H9 (cell line): Measurements from ENCODE around the gene CHD6. TPM values are rescaled to one million over a fixed set of nuclear protein-coding genes. Genes with fewer than 3 reads are reported as not detected.

ENCODE experiments used
- DNase-seq: peaks from one replicate; pipeline ENCODE4 v3.0.0-alpha.2; 2017
- H2AFZ ChIP-seq: one replicate; pipeline ENCODE4 v1.6.1; 2013; ENCODE audit warnings: mild to moderate bottlenecking, low read length, control low read depth, moderate library complexity
- H2AK5ac ChIP-seq: 2 replicates; pipeline ENCODE4 v1.6.1; 2013; ENCODE audit warnings: low read length, control low read depth, mixed read lengths; ENCODE audit not compliant: insufficient read length
- H2BK120ac ChIP-seq: one replicate; pipeline ENCODE4 v1.6.1; 2013; ENCODE audit warnings: low read depth, mild to moderate bottlenecking, low read length, control low read depth, inconsistent platforms; ENCODE audit not compliant: poor library complexity, severe bottlenecking
- H2BK12ac ChIP-seq: 2 replicates; pipeline ENCODE4 v1.6.1; 2013; ENCODE audit warnings: low read length, control low read depth, mixed read lengths, low read depth; ENCODE audit not compliant: insufficient read length
- H2BK15ac ChIP-seq: 2 replicates; pipeline ENCODE4 v1.6.1; 2013; ENCODE audit warnings: low read depth, low read length, control low read depth
- H2BK20ac ChIP-seq: one replicate; pipeline ENCODE4 v1.6.1; 2013; ENCODE audit warnings: low read depth, mild to moderate bottlenecking, low read length, control low read depth, inconsistent platforms; ENCODE audit not compliant: poor library complexity, severe bottlenecking
- H2BK5ac ChIP-seq: 2 replicates; pipeline ENCODE4 v1.6.1; 2013; ENCODE audit warnings: low read length, control low read depth, mixed read lengths; ENCODE audit not compliant: insufficient read length
- H3K14ac ChIP-seq: 2 replicates; pipeline ENCODE4 v1.6.1; 2013; ENCODE audit warnings: low read length, control low read depth; ENCODE audit not compliant: insufficient read depth
- H3K18ac ChIP-seq: 2 replicates; pipeline ENCODE4 v1.6.1; 2013; ENCODE audit warnings: low read depth, mild to moderate bottlenecking, mixed read lengths, low read length, control low read depth; ENCODE audit not compliant: insufficient read length
- H3K23ac ChIP-seq: 2 replicates; pipeline ENCODE4 v1.6.1; 2013; ENCODE audit warnings: low read length, control low read depth, mixed read lengths, low read depth; ENCODE audit not compliant: insufficient read length
- H3K23me2 ChIP-seq: 2 replicates; pipeline ENCODE4 v1.6.1; 2013; ENCODE audit warnings: low read depth, mild to moderate bottlenecking, mixed read lengths, low read length, control low read depth; ENCODE audit not compliant: insufficient read length, poor library complexity, severe bottlenecking
- H3K27ac ChIP-seq: 2 replicates; pipeline ENCODE4 v1.5.1; 2013; ENCODE audit warnings: low read length, control low read depth, mixed read lengths, low read depth; ENCODE audit not compliant: insufficient read length
- H3K27me3 ChIP-seq: 2 replicates; pipeline ENCODE4 v1.6.1; 2013; ENCODE audit warnings: low read length, control low read depth, inconsistent platforms; ENCODE audit not compliant: insufficient read depth
- H3K4ac ChIP-seq: 2 replicates; pipeline ENCODE4 v1.6.1; 2013; ENCODE audit warnings: low read depth, mild to moderate bottlenecking, control low read depth, inconsistent platforms, low read length, moderate library complexity
- H3K4me1 ChIP-seq: 2 replicates; pipeline ENCODE4 v1.6.1; 2013; ENCODE audit warnings: low read length, control low read depth, inconsistent platforms; ENCODE audit not compliant: insufficient read depth
- H3K4me2 ChIP-seq: 2 replicates; pipeline ENCODE4 v1.6.1; 2013; ENCODE audit warnings: low read length, control low read depth, mixed read lengths; ENCODE audit not compliant: insufficient read length, insufficient read depth
- H3K56ac ChIP-seq: 2 replicates; pipeline ENCODE4 v1.6.1; 2013; ENCODE audit warnings: low read depth, mild to moderate bottlenecking, mixed read lengths, low read length, control low read depth; ENCODE audit not compliant: insufficient read length
- H3K79me1 ChIP-seq: 2 replicates; pipeline ENCODE4 v1.6.1; 2013; ENCODE audit warnings: low read depth, mild to moderate bottlenecking, moderate library complexity, low read length, control low read depth, inconsistent platforms; ENCODE audit not compliant: insufficient read depth, poor library complexity, severe bottlenecking
- H3K79me2 ChIP-seq: 2 replicates; pipeline ENCODE4 v1.6.1; 2013; ENCODE audit warnings: low read length, control low read depth, inconsistent platforms; ENCODE audit not compliant: insufficient read depth
- H3K9ac ChIP-seq: 2 replicates; pipeline ENCODE4 v1.6.1; 2013; ENCODE audit warnings: low read length, control low read depth, mixed read lengths; ENCODE audit not compliant: insufficient read length; ENCODE audit errors: extremely low read depth
- H3K9me3 ChIP-seq: one replicate; pipeline ENCODE4 v1.6.1; 2013; ENCODE audit warnings: low read depth, low read length, inconsistent platforms; ENCODE audit not compliant: control insufficient read depth
- H3T11ph ChIP-seq: one replicate; pipeline ENCODE4 v1.6.1; 2013; ENCODE audit warnings: mild to moderate bottlenecking, low read length, control low read depth, inconsistent platforms
- H4K20me1 ChIP-seq: one replicate; pipeline ENCODE4 v1.6.1; 2013; ENCODE audit not compliant: control insufficient read depth, insufficient read length, insufficient read depth
- H4K5ac ChIP-seq: 2 replicates; pipeline ENCODE4 v1.6.1; 2013; ENCODE audit warnings: low read depth, mild to moderate bottlenecking, mixed read lengths, low read length, control low read depth; ENCODE audit not compliant: insufficient read length
- H4K8ac ChIP-seq: replicated peaks from 2 replicates; pipeline ENCODE4 v1.6.1; 2013; ENCODE audit warnings: low read length, control low read depth, mixed read lengths, low read depth; ENCODE audit not compliant: insufficient read length
- H4K91ac ChIP-seq: 2 replicates; pipeline ENCODE4 v1.6.1; 2013; ENCODE audit warnings: low read depth, mild to moderate bottlenecking, moderate library complexity, mixed read lengths, low read length, control low read depth; ENCODE audit not compliant: insufficient read length
- H3K27ac Mint-ChIP-seq, 3 experiments: 2 replicates in 2 of 3; 3 replicates in 1 of 3; pipeline ENCODE4 v1.8.0; 2020 to 2021; ENCODE audit warnings: mixed read lengths in 3 of 3, mild to moderate bottlenecking in 1 of 3, moderate library complexity in 1 of 3
- H3K27me3 Mint-ChIP-seq: 2 replicates; pipeline ENCODE4 v1.8.0; 2021; ENCODE audit warnings: low read depth, mild to moderate bottlenecking, moderate library complexity, mixed read lengths
- H3K36me3 Mint-ChIP-seq, 3 experiments: 2 replicates in 2 of 3; 3 replicates in 1 of 3; pipeline ENCODE4 v1.8.0; 2020 to 2021; ENCODE audit warnings: low read depth in 3 of 3, mixed read lengths in 3 of 3; ENCODE audit not compliant: insufficient read depth in 1 of 3
- H3K4me1 Mint-ChIP-seq, 2 experiments: 2 replicates each; pipeline ENCODE4 v1.8.0; 2020; ENCODE audit warnings: mixed read lengths in 2 of 2
- H3K4me3 Mint-ChIP-seq, 2 experiments: 2 replicates in 1 of 2; 3 replicates in 1 of 2; pipeline ENCODE4 v1.8.0; 2020 to 2021; ENCODE audit warnings: mild to moderate bottlenecking in 2 of 2, mixed read lengths in 2 of 2, moderate library complexity in 1 of 2
- H3K9me3 Mint-ChIP-seq, 2 experiments: 2 replicates in 1 of 2; 3 replicates in 1 of 2; pipeline ENCODE4 v1.8.0; 2020; ENCODE audit warnings: mild to moderate bottlenecking in 2 of 2, mixed read lengths in 2 of 2, moderate library complexity in 1 of 2
- total RNA-seq: library from RNA; stranded (reverse); gene quantifications from 2 replicates; pipeline ENCODE4 v1.2.1, GENCODE V29; 2021
- TF ChIP-seq, protein P1 (sequence below): fragments of 200-600 bp; sonication (generic); conservative IDR thresholded peaks from 3 replicates; pipeline ENCODE4 v1.8.0; 2021; ENCODE audit warnings: antibody characterized with exemption, mild to moderate bottlenecking

CHD6 gene
- total RNA-seq, 1 experiment from 2014 or later, result 51.5 TPM

DNA sequence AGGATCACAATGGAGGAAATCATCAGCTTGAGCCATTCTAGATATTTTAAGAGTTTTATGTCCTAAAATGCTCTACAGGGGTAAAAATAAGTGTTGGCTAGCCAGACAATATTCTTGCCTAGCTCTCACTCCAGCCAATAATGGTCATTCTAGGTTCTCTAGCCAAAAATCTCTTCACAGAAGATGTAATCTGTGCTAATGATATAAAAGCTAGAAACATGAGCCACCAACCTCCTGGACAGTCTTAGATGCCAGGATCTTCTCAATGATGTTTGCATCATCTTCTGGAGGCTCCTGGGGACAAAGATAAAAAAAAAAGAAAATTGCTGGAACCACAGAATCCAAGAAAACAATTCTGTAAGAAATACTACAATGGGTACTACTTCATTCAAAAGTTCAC, 119.1 kb downstream of the CHD6 start:
- H3K18ac ChIP-seq, result no peak overlapping the region
- H2AK5ac ChIP-seq, result no peak overlapping the region
- H3K4me1 Mint-ChIP-seq, result peaks cover 10 to 13% of the 10 kb centered on the region in 2 experiments
- no peaks in the 10 kb centered on the region for H3K23me2 ChIP-seq
- DNase-seq, result no peak
- no peak overlapping the region for H3K23ac ChIP-seq
- H2BK20ac ChIP-seq, result no peak overlapping the region
- no peak overlapping the region for H3K27ac Mint-ChIP-seq
- no peaks in the 10 kb centered on the region for H3K79me2 ChIP-seq
- H3K9ac ChIP-seq, result no peak overlapping the region
- no peak overlapping the region for H4K91ac ChIP-seq
- H4K8ac ChIP-seq, result no peak overlapping the region
- H3K4me1 ChIP-seq, result no peaks in the 10 kb centered on the region
- H3K27me3 ChIP-seq, result no peaks in the 10 kb centered on the region
- no peaks in the 10 kb centered on the region for H3K79me1 ChIP-seq
- H2BK120ac ChIP-seq, result no peak overlapping the region
- H2AFZ ChIP-seq, result no peak overlapping the region
- TF ChIP-seq, protein P1, sequence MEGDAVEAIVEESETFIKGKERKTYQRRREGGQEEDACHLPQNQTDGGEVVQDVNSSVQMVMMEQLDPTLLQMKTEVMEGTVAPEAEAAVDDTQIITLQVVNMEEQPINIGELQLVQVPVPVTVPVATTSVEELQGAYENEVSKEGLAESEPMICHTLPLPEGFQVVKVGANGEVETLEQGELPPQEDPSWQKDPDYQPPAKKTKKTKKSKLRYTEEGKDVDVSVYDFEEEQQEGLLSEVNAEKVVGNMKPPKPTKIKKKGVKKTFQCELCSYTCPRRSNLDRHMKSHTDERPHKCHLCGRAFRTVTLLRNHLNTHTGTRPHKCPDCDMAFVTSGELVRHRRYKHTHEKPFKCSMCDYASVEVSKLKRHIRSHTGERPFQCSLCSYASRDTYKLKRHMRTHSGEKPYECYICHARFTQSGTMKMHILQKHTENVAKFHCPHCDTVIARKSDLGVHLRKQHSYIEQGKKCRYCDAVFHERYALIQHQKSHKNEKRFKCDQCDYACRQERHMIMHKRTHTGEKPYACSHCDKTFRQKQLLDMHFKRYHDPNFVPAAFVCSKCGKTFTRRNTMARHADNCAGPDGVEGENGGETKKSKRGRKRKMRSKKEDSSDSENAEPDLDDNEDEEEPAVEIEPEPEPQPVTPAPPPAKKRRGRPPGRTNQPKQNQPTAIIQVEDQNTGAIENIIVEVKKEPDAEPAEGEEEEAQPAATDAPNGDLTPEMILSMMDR, result no peak
- H3K9me3 Mint-ChIP-seq, result no peaks in the 10 kb centered on the region
- H3K4ac ChIP-seq, result no peak overlapping the region
- H4K20me1 ChIP-seq, result no peaks in the 10 kb centered on the region
- no peaks in the 10 kb centered on the region for H3K9me3 ChIP-seq
- H3K4me3 Mint-ChIP-seq, result no peak overlapping the region
- H2BK15ac ChIP-seq, result no peak overlapping the region
- H3K27ac ChIP-seq, result no peak overlapping the region
- no peak overlapping the region for H3K56ac ChIP-seq
- no peak overlapping the region for H3K4me2 ChIP-seq
- no peak overlapping the region for H3K14ac ChIP-seq
- no peak overlapping the region for H3T11ph ChIP-seq
- H2BK5ac ChIP-seq, result no peak overlapping the region
- peaks cover 2 to 30% (median 26%) of the 10 kb centered on the region in 3 experiments; a peak in 5 of 7 replicates for H3K36me3 Mint-ChIP-seq
- no peak overlapping the region for H4K5ac ChIP-seq
- no peaks in the 10 kb centered on the region for H3K27me3 Mint-ChIP-seq
- H2BK12ac ChIP-seq, result no peak overlapping the region
